Measurements from ENCODE around the gene TSPAN18.

GRCh38 chr11:44863231-44863630 is 136.5 kb downstream of the TSPAN18 start:
- TF ChIP-seq EZH2phosphoT487 (IDR thresholded peaks at IDR 0.05; ENCODE audit: insufficient read depth, low read depth) (no peak), EZH2 (IDR thresholded peaks at IDR 0.05; ENCODE audit: insufficient read depth, poor library complexity, severe bottlenecking) (no peak)

Data from GM23248 (cell line).